NCI-H524 treated with DMSO at 0.1 percent for 48 hours (cell line): Measurements from ENCODE around the gene NOS2.
"Not testable (repeated sequence)": the region's sequence is repeated elsewhere in the genome, so short reads cannot be mapped to it uniquely, and the experiment has no call there.

Experiments used
- DNase-seq: peaks from one replicate; lab custom pipeline; 2025; lab: John Stamatoyannopoulos, UW

The NOS2 gene

DNA sequence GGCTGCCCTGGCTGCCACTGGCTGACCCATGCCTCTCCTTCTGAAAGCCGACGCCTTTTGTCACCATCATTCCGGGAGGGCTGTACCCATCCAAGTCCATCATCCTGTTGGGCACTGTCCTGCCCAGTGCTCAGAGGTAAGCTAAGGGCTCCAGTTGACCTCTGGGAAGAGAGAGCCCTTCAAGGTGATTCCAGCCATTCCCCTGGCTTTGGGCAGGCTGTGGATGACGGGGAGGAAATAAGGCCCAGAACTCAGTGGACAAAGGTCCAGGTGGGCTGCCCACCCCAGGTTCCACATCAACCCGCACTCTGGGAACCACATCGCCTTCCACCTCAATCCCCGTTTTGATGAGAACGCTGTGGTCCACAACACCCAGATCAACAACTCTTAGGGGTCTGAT, 45.8 kb downstream of the NOS2 start:
- no peak for DNase-seq

DNA sequence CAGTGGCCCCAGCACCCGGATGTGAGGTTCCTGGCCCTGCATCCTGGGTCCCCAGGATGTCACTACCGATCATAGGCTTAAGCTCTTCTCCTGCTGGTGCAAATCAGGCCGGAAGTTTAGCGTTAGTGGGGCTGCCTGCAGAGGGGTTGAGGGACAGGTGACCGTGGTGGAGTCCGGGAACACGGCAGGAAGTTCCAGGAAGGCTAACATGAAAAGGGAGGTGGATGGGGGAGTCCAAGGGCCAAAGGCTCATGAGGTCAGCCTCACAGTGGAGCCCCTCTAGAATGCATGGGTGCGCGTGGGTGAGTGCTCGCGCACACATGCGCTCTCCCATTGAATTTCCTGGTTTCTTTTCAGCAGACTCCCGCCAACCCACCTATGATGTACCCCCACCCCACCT, 46.6 kb downstream of the NOS2 start:
- DNase-seq: not testable (repeated sequence)

GRCh38 chr17:27752831-27753619, 47.3 kb downstream of the NOS2 start:
- DNase-seq: not testable (repeated sequence)

- no peak for DNase-seq
Measured at GRCh38 chr17:27751622-27752490, 48.5 kb downstream of the NOS2 start.

DNA sequence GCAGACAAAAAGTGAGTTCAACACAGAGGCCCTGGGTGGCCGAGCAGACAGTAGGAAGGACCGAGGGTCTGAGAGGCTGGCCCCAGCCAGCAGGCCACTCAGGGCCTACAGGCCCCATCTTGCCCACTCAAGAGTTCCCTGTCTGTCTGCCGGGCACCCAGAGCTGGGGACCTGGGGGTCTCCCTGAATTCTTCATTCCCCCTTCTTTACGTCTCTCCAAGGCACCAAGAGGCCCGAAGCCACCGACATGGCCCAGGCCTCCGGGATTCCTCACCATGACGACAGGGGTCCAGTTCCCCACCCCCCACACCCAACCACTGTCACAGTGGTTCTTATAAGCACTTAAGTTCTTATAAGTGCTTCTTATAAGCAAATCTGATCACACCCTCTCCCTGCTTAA, 49.2 kb downstream of the NOS2 start:
- no peak for DNase-seq

DNA sequence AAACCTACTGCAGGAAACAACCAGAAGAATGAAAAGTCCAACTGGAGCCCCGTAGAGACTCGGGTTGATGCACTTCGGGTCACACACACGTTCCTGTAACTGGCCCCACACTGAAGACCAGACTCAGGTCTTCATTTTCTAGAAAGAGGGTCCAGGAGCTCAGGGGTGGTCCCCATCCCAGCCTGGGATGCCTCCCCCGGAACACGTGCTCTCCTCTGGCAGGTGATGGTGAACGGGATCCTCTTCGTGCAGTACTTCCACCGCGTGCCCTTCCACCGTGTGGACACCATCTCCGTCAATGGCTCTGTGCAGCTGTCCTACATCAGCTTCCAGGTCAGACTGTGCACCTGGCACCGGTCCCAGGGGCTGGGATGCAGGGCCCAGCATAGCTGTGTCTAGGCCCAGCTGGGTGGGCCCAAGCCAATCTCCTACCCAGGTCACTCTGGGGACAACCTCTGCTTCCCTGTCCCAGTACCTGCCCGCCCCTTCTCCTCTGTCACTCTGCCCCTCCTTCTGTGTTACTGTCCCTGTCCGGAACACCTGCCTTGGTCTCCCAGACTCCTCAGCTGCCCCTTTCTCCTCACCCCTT, 50.7 kb downstream of the NOS2 start:
- DNase-seq: not testable (repeated sequence)

GRCh38 chr17:27748360-27748825, 51.9 kb downstream of the NOS2 start:
- DNase-seq: no peak

DNA sequence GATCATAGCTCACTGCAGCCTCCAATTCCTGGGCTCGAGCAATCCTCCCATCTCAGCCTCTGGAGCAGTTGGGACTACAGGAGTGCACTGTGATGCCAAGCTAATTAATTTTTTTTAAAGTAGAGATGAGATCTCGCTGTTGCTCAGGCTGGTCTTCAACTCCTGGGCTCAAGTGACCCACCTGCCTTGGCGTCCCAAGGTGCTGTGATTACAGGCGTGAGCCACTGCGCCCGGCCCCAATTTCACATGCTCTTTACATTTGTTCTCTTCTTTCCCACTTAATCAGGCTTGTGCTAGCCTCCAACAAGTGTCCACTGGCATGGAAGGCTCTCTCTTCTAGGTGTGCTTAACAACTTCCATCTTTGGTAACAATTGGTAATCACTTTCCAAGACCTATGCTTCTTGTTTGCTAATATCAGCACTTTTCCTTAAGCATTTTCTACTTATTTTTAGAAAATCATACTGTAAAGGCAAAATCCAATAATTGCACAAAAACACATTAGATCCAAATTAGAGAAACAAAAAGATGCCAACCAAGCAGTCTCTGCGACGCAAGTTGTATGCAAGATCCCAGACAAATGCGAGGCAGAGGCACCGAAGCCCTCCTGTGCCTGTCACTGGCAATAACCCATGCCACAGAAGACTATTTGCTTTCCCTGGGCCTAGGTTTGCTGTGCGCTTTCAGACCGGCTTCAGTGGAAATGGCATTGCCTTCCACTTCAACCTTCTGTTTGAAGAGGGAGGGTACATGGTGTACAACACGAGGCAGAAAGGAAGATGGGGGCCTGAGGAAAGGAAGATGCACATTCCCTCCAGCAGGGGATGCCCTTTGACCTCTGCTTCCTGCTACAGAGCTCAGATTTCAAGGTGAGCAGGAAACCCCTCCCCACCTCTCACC, 52.6 kb downstream of the NOS2 start:
- DNase-seq: no peak

GRCh38 chr17:27746881-27747280, 53.4 kb downstream of the NOS2 start:
- DNase-seq: no peak

DNA sequence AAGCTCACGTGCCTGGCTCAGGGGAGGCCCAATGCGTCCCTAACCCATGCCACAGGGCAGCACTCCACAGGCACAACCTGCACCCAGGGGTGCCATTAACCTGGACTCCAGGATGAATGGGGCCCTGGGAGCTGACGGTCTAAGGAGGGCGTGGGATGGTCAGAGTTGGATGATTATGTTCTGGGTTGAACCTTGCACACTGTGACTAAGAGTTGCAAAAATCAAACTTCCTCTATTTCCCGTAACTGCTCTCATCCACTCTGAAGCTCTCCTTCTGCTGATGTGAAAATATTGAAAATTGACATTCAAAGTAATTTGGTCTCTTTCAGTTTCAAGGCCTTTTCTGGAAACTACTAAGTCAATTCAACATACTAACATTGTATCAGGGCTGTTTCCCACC, 54.0 kb downstream of the NOS2 start:
- not testable (repeated sequence) for DNase-seq

- not testable (repeated sequence) for DNase-seq
Measured at GRCh38 chr17:27745207-27745830, 55.0 kb downstream of the NOS2 start.

- no peak for DNase-seq
Measured at GRCh38 chr17:27743281-27743885, 56.9 kb downstream of the NOS2 start.

- DNase-seq: no peak
Measured at GRCh38 chr17:27741971-27742575, 58.3 kb downstream of the NOS2 start.

GRCh38 chr17:27741361-27741861, 58.9 kb downstream of the NOS2 start:
- no peak for DNase-seq

GRCh38 chr17:27740541-27740940, 59.8 kb downstream of the NOS2 start:
- DNase-seq: not testable (repeated sequence)

DNA sequence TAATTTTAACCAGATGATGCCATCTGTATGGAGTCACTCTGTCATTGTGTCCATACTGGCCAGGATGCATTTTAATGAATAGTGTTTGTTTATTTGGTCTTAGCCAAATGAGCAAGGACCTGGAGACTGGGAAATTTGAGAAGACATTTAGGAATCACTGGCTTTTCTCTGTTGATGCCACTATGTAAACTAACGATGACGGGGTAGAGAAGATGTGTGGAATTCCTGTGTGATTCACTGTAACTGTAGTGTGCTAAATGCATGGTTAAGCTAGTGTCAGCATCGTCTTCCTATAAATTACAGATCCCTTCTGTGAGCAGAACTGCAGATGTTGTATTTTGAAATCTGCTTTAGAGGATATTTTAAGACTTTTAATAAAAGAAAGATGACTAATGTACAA, 66.6 kb downstream of the NOS2 start:
- DNase-seq: no peak

DNA sequence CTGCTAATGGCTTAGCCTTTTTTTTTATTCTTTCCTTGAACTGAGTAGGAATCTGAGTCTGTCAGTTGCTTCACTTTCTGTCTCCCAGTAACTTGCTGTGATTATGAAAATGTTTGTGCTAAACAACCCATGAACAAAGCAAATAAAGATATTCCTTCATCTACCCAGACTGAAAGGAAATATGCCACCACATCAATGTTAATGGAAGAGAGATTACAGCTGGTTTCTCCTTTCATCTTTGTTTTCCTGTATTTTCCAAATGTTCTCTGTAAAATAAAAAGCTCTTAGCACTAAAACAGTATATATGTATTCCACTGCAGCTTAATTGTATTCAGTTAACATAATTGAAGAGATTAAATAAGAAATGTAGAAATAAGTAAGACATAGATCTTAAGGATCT, 67.6 kb downstream of the NOS2 start:
- DNase-seq: not testable (repeated sequence)

DNA sequence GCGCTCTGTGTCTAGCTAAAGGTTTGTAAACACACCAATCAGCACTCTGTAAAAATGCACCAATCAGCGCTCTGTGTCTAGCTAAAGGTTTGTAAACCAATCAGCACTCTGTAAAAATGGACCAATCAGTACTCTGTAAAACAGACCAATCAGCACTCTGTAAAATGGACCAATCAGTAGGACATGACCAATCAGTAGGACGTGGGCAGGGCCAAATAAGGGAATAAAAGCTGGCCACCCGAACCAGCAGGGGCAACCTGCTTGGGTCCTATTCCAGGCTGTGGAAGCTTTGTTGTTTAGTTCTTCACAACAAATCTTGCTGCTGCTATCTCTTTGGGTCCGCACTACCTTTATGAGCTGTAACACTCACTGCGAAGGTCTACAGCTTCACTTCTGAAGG, 74.3 kb downstream of the NOS2 start:
- not testable (repeated sequence) for DNase-seq

- DNase-seq: no peak
Measured at GRCh38 chr17:27721797-27722196, 78.5 kb downstream of the NOS2 start.
